NCI-H1436 treated with DMSO at 0.1 percent for 48 hours (cell line): Measurements from ENCODE around the gene KRTAP1-5.
"Not testable (repeated sequence)": the region's sequence is repeated elsewhere in the genome, so short reads cannot be mapped to it uniquely, and the experiment has no call there.

ENCODE experiments used
- DNase-seq: peaks from one replicate; lab custom pipeline; 2025; lab: John Stamatoyannopoulos, UW

Gene KRTAP1-5

GRCh38 chr17:41048441-41048840 is 21.4 kb upstream of the KRTAP1-5 start:
- no peak for DNase-seq

GRCh38 chr17:41046735-41047465 is 19.9 kb upstream of the KRTAP1-5 start, which contains the start of gene KRTAP2-1:
Gene KRTAP2-1 (minus strand): TSS chr17:41047316. CDS start chr17:41047267, 49 bp downstream.
- not testable (repeated sequence) for DNase-seq

- DNase-seq = no peak
Measured at GRCh38 chr17:41042953-41043352, 15.9 kb upstream of the KRTAP1-5 start.

- not testable (repeated sequence) for DNase-seq
Measured at GRCh38 chr17:41040783-41041571, 14.0 kb upstream of the KRTAP1-5 start, which contains the start of gene KRTAP1-1. Gene KRTAP1-1 (minus strand): TSS chr17:41041450. CDS start chr17:41041397, 53 bp downstream.

GRCh38 chr17:41037853-41038350 is 10.9 kb upstream of the KRTAP1-5 start:
- DNase-seq = no peak

- DNase-seq = not testable (repeated sequence)
Measured at GRCh38 chr17:41034346-41034935, 7.4 kb upstream of the KRTAP1-5 start, which contains the start of gene KRTAP1-3. Gene KRTAP1-3 (minus strand): TSS chr17:41034874. CDS start chr17:41034821, 53 bp downstream.

GRCh38 chr17:41029633-41030245 is 2.7 kb upstream of the KRTAP1-5 start, which contains the start of gene KRTAP1-4:
Gene KRTAP1-4 (minus strand): TSS chr17:41030195. CDS start chr17:41030078, 117 bp downstream.
- no peak for DNase-seq

GRCh38 chr17:41024697-41025096 is 2.3 kb downstream of the KRTAP1-5 start:
- DNase-seq = no peak

GRCh38 chr17:41020336-41020735 is 6.7 kb downstream of the KRTAP1-5 start:
- no peak for DNase-seq

- no peak for DNase-seq
Measured at GRCh38 chr17:41019415-41019814, 7.6 kb downstream of the KRTAP1-5 start.

- DNase-seq = no peak
Measured at GRCh38 chr17:41018541-41018940, 8.5 kb downstream of the KRTAP1-5 start.

- DNase-seq = no peak
Measured at GRCh38 chr17:41016578-41017215, 10.3 kb downstream of the KRTAP1-5 start.

- no peak for DNase-seq
Measured at GRCh38 chr17:41015454-41015853, 11.6 kb downstream of the KRTAP1-5 start.

GRCh38 chr17:41013606-41014005 is 13.4 kb downstream of the KRTAP1-5 start:
- peak; percentile 66 for DNase-seq

- DNase-seq = no peak
Measured at GRCh38 chr17:41013181-41013580, 13.8 kb downstream of the KRTAP1-5 start.

GRCh38 chr17:41012326-41013120 is 14.5 kb downstream of the KRTAP1-5 start:
- no peak for DNase-seq

GRCh38 chr17:41010441-41010840 is 16.6 kb downstream of the KRTAP1-5 start:
- no peak for DNase-seq

- DNase-seq = no peak
Measured at GRCh38 chr17:41009936-41010335, 17.1 kb downstream of the KRTAP1-5 start.

- no peak for DNase-seq
Measured at GRCh38 chr17:41009301-41009760, 17.7 kb downstream of the KRTAP1-5 start.

- DNase-seq = no peak
Measured at GRCh38 chr17:41008811-41009210, 18.2 kb downstream of the KRTAP1-5 start, which contains the start of gene KRTAP3-1. Gene KRTAP3-1 (minus strand): TSS chr17:41009128. CDS start chr17:41009074, 54 bp downstream.
